NB4 (cell line): Measurements from ENCODE around the gene YARS1.

ENCODE experiments used
- DNase-seq: peaks from one replicate; pipeline ENCODE4 v3.0.0; 2010; ENCODE audit warnings: low read depth
- H3K4me3 ChIP-seq: one replicate; pipeline ENCODE4 v1.5.1; 2011; ENCODE audit warnings: mild to moderate bottlenecking, low read depth, low read length, moderate library complexity
- MYC ChIP-seq: IDR thresholded peaks from 2 replicates; pipeline ENCODE4 v1.6.1; 2011; ENCODE audit warnings: low read depth, low read length
- POLR2A ChIP-seq: IDR thresholded peaks from 2 replicates; pipeline ENCODE4 v1.6.1; 2011; ENCODE audit warnings: mild to moderate bottlenecking; ENCODE audit not compliant: insufficient read length; ENCODE audit errors: extremely low read depth
- TF ChIP-seq, protein P1 (sequence below): IDR thresholded peaks from one replicate; pipeline ENCODE4 v1.5.1; 2012; ENCODE audit warnings: low read depth, low read length
- TF ChIP-seq, protein P2 (sequence below): IDR thresholded peaks from 2 replicates; pipeline ENCODE4 v1.6.1; 2011; ENCODE audit warnings: low read depth, low read length

Gene YARS1

DNA sequence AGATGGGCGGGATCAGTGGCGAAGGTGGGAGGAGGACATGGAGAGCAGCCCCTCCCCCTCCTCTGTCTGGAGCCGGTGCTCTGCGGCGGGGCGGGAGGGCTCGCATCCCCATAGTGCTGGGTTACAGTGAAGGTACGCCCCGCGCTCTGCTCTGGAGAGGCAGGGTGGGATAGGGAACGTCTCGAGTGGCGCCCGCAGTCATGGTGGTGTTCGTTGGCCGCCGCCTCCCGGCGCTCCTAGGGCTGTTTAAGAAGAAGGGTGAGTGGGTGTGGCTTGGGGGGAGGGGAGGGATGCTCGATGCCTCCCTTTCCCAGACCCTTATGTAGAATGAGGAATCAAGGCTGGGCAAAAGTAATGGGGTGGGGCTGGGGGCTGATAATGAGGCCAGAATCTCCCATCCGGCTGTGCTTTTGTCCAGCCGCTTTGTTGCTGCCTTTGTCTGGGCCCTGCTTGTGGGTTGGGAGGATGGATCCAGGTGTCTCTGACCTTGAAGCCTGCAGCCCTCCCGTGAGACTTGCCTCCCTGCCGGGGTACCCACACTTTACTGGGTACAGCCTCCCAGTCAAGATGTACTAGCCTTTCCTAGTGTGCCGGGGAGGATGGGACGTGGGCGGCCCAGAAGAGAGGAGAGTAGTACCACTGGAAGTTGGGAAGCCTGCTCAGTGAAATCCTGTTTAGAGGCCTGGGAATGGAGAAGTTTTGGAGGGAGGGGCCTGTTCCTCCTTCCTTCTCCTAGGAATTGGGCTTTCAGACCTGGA, 51.4 kb downstream of the YARS1 start:
- no peak overlapping the region for H3K4me3 ChIP-seq
- no peak for DNase-seq
- TF ChIP-seq, protein P1, sequence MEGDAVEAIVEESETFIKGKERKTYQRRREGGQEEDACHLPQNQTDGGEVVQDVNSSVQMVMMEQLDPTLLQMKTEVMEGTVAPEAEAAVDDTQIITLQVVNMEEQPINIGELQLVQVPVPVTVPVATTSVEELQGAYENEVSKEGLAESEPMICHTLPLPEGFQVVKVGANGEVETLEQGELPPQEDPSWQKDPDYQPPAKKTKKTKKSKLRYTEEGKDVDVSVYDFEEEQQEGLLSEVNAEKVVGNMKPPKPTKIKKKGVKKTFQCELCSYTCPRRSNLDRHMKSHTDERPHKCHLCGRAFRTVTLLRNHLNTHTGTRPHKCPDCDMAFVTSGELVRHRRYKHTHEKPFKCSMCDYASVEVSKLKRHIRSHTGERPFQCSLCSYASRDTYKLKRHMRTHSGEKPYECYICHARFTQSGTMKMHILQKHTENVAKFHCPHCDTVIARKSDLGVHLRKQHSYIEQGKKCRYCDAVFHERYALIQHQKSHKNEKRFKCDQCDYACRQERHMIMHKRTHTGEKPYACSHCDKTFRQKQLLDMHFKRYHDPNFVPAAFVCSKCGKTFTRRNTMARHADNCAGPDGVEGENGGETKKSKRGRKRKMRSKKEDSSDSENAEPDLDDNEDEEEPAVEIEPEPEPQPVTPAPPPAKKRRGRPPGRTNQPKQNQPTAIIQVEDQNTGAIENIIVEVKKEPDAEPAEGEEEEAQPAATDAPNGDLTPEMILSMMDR = no peak
- TF ChIP-seq POLR2A = no peak
- no peak for TF ChIP-seq MYC
- TF ChIP-seq, protein P2, sequence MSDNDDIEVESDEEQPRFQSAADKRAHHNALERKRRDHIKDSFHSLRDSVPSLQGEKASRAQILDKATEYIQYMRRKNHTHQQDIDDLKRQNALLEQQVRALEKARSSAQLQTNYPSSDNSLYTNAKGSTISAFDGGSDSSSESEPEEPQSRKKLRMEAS = no peak

DNA sequence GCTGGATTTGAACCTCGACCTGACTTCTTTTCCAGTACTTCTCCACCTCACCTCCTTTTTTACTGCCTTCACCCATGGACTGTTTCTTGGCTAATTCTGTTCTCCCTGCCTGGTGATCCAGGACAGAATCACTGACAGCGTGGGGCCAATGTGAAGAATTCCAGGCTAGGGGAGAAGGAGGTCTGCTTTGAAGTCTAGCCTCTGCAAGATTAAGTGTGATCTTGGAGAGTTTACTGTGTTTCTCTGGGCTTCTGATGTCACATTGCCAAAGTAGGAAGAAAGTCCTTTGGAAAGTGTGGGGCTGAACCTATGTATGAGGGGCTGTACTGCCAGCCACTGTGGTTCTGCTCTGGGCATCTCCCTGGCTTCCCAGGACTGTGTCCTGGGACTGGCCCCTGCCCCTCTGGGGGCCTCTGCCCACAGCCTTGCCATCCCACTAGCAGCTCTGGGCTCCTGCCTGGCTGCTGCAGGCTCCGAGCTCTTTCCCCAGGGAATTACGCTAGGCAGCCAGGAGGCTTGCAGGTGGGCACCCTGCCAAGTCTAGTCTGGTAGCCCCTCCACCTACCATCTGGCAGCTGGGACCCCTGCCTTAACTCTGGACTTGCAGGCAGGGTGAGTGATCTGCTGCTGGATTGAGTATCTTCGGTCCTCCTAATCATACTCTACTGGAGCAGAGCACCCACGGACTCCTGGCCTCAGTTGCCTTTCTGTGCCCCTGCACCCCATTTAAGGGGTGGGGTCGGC, 52.2 kb downstream of the YARS1 start:
- TF ChIP-seq MYC (no peak), POLR2A (no peak)
- TF ChIP-seq, protein P1 = no peak
- TF ChIP-seq, protein P2 = no peak
- no peak overlapping the region for H3K4me3 ChIP-seq
- no peak for DNase-seq

DNA sequence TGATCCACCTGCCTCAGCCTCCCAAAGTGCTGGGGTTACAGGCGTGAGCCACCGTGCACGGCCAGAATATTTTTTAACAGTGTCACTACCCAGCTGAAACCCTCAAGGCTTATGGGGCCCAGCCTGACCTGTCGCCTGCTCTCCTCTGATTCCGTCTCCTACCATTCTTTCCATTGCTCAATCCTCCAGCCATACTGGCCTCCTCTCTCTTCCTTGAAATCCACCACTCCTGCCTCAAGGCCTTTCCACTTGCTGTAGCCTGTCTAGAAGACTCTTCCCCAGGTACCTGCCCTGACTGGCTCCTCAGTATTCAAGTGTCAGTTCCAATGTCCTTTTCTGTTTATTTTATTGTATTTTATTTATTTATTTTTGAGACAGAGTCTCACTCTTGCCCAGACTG, 53.9 kb downstream of the YARS1 start:
- TF ChIP-seq POLR2A (no peak), MYC (no peak)
- TF ChIP-seq, protein P1 = no peak
- TF ChIP-seq, protein P2 = no peak
- no peak overlapping the region for H3K4me3 ChIP-seq
- DNase-seq = no peak

DNA sequence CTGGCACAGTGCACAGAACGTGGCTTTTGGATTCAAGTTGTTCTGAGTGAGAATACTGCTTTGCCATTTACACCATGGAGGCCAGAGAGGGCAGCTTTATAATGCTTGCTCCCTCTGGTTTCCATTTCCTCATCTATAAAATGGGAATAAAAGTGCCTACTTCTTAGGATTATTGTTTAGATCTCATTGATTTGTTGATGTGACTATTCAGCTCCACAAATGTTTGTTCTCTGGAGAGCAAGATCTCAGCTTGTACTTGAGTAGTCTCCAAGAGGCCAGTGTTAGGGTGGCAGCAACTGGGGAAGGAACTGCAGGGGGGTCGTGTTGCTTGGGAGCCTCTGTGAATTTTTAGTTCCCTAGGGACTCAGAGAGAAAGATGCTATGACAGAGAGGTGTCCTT, 55.2 kb downstream of the YARS1 start:
- no peak for DNase-seq
- H3K4me3 ChIP-seq = no peak overlapping the region

DNA sequence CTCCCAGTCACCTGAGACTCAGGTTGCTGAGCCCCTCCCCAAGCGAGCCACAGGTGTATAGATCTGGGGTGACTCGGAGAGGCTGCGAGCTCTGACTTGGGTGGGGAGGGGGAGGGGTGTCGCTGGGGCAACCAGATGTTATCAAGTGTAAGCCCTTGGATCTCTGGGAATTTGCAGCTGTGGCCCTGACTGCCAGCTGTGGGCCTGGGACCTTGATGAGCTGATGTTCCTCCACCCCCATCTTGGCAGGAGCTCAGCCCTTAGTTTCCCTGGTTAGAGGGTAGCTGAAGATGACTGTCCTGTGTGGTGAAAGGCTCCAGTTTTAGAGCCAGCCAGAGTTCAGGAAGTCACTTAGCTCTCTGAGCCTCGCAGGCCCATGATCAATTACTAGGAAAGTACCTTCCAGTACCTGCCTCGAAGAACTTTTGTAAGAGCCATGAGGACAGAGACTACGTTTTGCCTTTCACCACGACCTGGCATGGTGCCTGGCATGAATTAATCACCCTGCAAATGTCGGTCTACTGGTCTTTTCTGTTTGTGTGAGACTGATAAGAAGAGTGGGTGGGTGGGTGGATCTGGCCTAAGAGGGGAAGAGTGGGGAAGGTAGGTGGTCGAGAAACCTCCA, 55.8 kb downstream of the YARS1 start:
- H3K4me3 ChIP-seq = no peak overlapping the region
- DNase-seq = no peak
- TF ChIP-seq MYC (no peak), POLR2A (no peak)
- TF ChIP-seq, protein P1 = no peak
- TF ChIP-seq, protein P2 = no peak

More for the DNA sequence above, 55.2 kb downstream of the YARS1 start:
- TF ChIP-seq, protein P2 = no peak
- TF ChIP-seq POLR2A (no peak), MYC (no peak)
- TF ChIP-seq, protein P1 = no peak
